ENCODE data around the gene LRRC32. TPM values are rescaled to one million over a fixed set of nuclear protein-coding genes. Genes with fewer than 3 reads are reported as not detected.

LRRC32 gene
- total RNA-seq, 4 donors from 2014 or later = 45.0 to 117 (median 73.4) TPM

GRCh38 chr11:76616676-76617552 lies 53.6 kb downstream of the LRRC32 start:
- Histone ChIP-seq H3K4me3 (no peak overlapping the region), H3K9me3 (no peaks in the 10 kb centered on the region), H3K4me1 (peaks cover 0 to 31% (median 0%) of the 10 kb centered on the region in 4 donors), H3K27me3 (no peaks in the 10 kb centered on the region), H3K36me3 (no peaks in the 10 kb centered on the region), H3K27ac (peak overlapping the region in 2 of 4 donors; percentile 9 to 66)
- 64 to 72% methylated on average over 10 of the region's 10 CpGs for WGBS, 2 donors
- DNase-seq (ENCODE audit: low spot score in 2 of 2) = no peak
- no peak for TF ChIP-seq EP300 (IDR thresholded peaks at IDR 0.05)

GRCh38 chr11:76615950-76616349 lies 54.6 kb downstream of the LRRC32 start:
- Histone ChIP-seq H3K27ac (peak overlapping the region in 2 of 4 donors; percentile 48 to 66), H3K4me3 (no peak overlapping the region), H3K27me3 (no peaks in the 10 kb centered on the region), H3K4me1 (peaks cover 0 to 29% (median 0%) of the 10 kb centered on the region in 4 donors), H3K36me3 (no peaks in the 10 kb centered on the region), H3K9me3 (no peaks in the 10 kb centered on the region)
- 30 to 45% methylated on average over 4 of the region's 4 CpGs for WGBS, 2 donors
- no peak for DNase-seq (ENCODE audit: low spot score in 2 of 2)
- TF ChIP-seq, protein P1, sequence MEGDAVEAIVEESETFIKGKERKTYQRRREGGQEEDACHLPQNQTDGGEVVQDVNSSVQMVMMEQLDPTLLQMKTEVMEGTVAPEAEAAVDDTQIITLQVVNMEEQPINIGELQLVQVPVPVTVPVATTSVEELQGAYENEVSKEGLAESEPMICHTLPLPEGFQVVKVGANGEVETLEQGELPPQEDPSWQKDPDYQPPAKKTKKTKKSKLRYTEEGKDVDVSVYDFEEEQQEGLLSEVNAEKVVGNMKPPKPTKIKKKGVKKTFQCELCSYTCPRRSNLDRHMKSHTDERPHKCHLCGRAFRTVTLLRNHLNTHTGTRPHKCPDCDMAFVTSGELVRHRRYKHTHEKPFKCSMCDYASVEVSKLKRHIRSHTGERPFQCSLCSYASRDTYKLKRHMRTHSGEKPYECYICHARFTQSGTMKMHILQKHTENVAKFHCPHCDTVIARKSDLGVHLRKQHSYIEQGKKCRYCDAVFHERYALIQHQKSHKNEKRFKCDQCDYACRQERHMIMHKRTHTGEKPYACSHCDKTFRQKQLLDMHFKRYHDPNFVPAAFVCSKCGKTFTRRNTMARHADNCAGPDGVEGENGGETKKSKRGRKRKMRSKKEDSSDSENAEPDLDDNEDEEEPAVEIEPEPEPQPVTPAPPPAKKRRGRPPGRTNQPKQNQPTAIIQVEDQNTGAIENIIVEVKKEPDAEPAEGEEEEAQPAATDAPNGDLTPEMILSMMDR (IDR thresholded peaks at IDR 0.05) = no peak
- no peak for TF ChIP-seq EP300 (IDR thresholded peaks at IDR 0.05)
- no peak for TF ChIP-seq POLR2A (IDR thresholded peaks at IDR 0.05)

DNA sequence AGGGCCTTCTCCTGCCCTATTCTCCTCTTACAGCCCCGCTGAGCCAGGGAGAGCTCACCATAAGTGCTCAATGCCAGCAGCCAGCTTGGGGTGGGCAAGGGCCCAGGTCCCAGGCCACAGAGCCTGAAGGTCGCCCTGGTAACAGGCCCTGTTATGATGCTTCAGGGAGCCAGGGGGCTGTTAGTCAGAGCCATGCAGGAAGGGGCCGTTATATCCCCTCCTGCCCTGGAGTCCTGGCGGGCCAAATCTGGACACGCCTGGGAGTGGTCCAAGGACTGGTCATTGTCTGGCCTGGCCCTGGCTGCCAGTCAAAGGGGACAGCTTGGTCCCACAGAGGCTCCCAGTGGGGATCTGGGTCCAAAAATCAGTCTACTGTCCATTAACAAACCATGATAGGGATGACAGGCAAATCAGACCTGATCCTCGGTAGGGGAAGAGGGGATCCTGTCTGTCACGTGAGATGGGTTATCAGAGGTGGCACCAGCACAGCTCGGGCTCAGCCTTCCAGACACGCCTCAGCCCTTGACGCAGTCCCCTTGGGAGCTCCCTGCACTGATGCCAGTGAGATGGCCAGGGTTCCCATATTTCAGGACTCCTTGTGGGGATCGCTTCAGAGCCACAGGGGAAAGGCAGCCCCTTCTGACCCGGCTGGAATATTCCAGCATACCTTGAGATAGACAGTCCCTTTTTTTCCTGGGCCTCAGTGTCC lies 55.9 kb downstream of the LRRC32 start:
- WGBS, 2 donors = 68 to 75% methylated on average over 9 to 10 of the region's 12 CpGs

GRCh38 chr11:76613901-76614300 lies 56.6 kb downstream of the LRRC32 start:
- no peak for DNase-seq (ENCODE audit: low spot score in 2 of 2)
- Histone ChIP-seq H3K4me1 (peaks cover 0 to 41% (median 0%) of the 10 kb centered on the region in 4 donors), H3K27me3 (no peaks in the 10 kb centered on the region), H3K36me3 (no peaks in the 10 kb centered on the region), H3K27ac (peak overlapping the region in 1 of 4 donors; percentile 66), H3K9me3 (no peaks in the 10 kb centered on the region), H3K4me3 (no peak overlapping the region)
- 86 to 90% methylated on average over 4 of the region's 4 CpGs for WGBS, 2 donors
- TF ChIP-seq POLR2A (IDR thresholded peaks at IDR 0.05) (no peak), EP300 (IDR thresholded peaks at IDR 0.05) (no peak)
- TF ChIP-seq, protein P1 (IDR thresholded peaks at IDR 0.05) = no peak

More for the DNA sequence above, 55.9 kb downstream of the LRRC32 start:
- Histone ChIP-seq H3K27me3 (no peaks in the 10 kb centered on the region), H3K36me3 (no peaks in the 10 kb centered on the region), H3K27ac (peak overlapping the region in 1 of 4 donors; percentile 66), H3K9me3 (no peaks in the 10 kb centered on the region), H3K4me3 (no peak overlapping the region), H3K4me1 (peaks cover 0 to 41% (median 0%) of the 10 kb centered on the region in 4 donors)
- TF ChIP-seq, protein P1 (IDR thresholded peaks at IDR 0.05) = no peak
- TF ChIP-seq EP300 (IDR thresholded peaks at IDR 0.05) (peak in 1 of 2 donors; percentile 35), POLR2A (IDR thresholded peaks at IDR 0.05) (no peak)
- DNase-seq (ENCODE audit: low spot score in 2 of 2) = no peak

GRCh38 chr11:76612226-76612625 lies 58.3 kb downstream of the LRRC32 start:
- TF ChIP-seq, protein P1 (IDR thresholded peaks at IDR 0.05) = no peak
- TF ChIP-seq EP300 (IDR thresholded peaks at IDR 0.05) (no peak), POLR2A (IDR thresholded peaks at IDR 0.05) (no peak)
- Histone ChIP-seq H3K27ac (no peak overlapping the region), H3K4me1 (peaks cover 0 to 34% (median 0%) of the 10 kb centered on the region in 4 donors), H3K36me3 (no peaks in the 10 kb centered on the region), H3K4me3 (no peak overlapping the region), H3K9me3 (no peaks in the 10 kb centered on the region), H3K27me3 (no peaks in the 10 kb centered on the region)
- WGBS, 2 donors = 88 to 89% methylated on average over 4 of the region's 4 CpGs
- no peak for DNase-seq (ENCODE audit: low spot score in 2 of 2)
